H1 (cell line): Measurements from ENCODE around the gene GDPD5. TPM values are rescaled to one million over a fixed set of nuclear protein-coding genes. Genes with fewer than 3 reads are reported as not detected.

Experiments
- BCL11A ChIP-seq, 2 experiments: IDR thresholded peaks; one replicate each; pipeline ENCODE4 v1.6.1; 2011; ENCODE audit warnings: low read depth in 2 of 2, low read length in 2 of 2, mild to moderate bottlenecking in 2 of 2
- CTBP2 ChIP-seq: IDR thresholded peaks from 2 replicates; pipeline ENCODE4 v1.7.0; 2011; ENCODE audit warnings: borderline replicate concordance, mild to moderate bottlenecking, moderate library complexity, mixed read lengths, low read length; ENCODE audit not compliant: insufficient read depth, insufficient read length
- FOSL1 ChIP-seq: IDR thresholded peaks from 2 replicates; pipeline ENCODE4 v1.6.1; 2011; ENCODE audit warnings: mild to moderate bottlenecking, low read depth, low read length, moderate library complexity; ENCODE audit not compliant: insufficient read depth
- NRF1 ChIP-seq: IDR thresholded peaks from 2 replicates; pipeline ENCODE4 v1.6.1; 2011; ENCODE audit warnings: mild to moderate bottlenecking, low read depth, low read length, improper control_type of control experiment
- RAD21 ChIP-seq, 2 experiments: IDR thresholded peaks in 1 of 2; conservative IDR thresholded peaks in 1 of 2; 2 replicates each; pipeline ENCODE4 v1.6.1; 2011; ENCODE audit warnings: low read depth in 2 of 2, low read length in 2 of 2, improper control_type of control experiment in 1 of 2, inconsistent platforms in 1 of 2, mild to moderate bottlenecking in 1 of 2, moderate library complexity in 1 of 2
- TAF7 ChIP-seq: optimal IDR thresholded peaks from 2 replicates; pipeline ENCODE3; 2011; ENCODE audit warnings: low read depth, mild to moderate bottlenecking, inconsistent platforms, low read length, moderate library complexity, borderline replicate concordance
- polyA plus RNA-seq, 7 experiments: library from polyadenylated mRNA; depleted of rRNA in 3 of 7; stranded (reverse) in 5 of 7; unstranded in 2 of 7; fragments of >200 nt in 5 of 7; fragments of 200-250 nt in 2 of 7; gene quantifications; 1 replicate in 5 of 7; 2 replicates in 1 of 7; 4 replicates in 1 of 7; pipeline versions ENCODE4 v1.2.1 to v1.2.3, GENCODE V29; 2011 to 2013; ENCODE audit warnings: missing spikeins in 2 of 7, mixed read lengths in 2 of 7
- total RNA-seq: library from RNA; stranded (reverse); fragmentation: NEBNext Ultra II Directional; extraction: Animal tissue kit (Norgen Biotek cat#: 25700); gene quantifications from 2 replicates; pipeline ENCODE4 v1.2.1, GENCODE V29; 2021

GDPD5 gene
- total and polyA plus RNA-seq, 2 of the 8 experiments (the other 6 are each of a cell fraction or from before 2014, with no cell fraction given): 7.8 to 8.6 TPM

- TF ChIP-seq CTBP2 (no peak), BCL11A (IDR thresholded peaks at IDR 0.05; ENCODE audit: low read depth in 2 of 2, low read length in 2 of 2) (no peak), NRF1 (no peak), FOSL1 (no peak), TAF7 (no peak), RAD21 (IDR thresholded peaks at IDR 0.05 in 1 of 2, conservative IDR thresholded peaks at IDR 0.05 in 1 of 2; ENCODE audit: low read depth in 2 of 2, low read length in 2 of 2) (no peak)
These were observed 8.1 kb upstream of the GDPD5 start (continued) for GRCh38 chr11:75533896-75534258.
